Subcutaneous abdominal adipose tissue (tissue), 5 donors: Measurements from ENCODE around the gene PINLYP.

Experiments used
- H3K27ac ChIP-seq: one replicate; pipeline ENCODE4 v1.7.0; 2013; ENCODE audit warnings: low read depth, mild to moderate bottlenecking, inconsistent platforms, low read length, moderate library complexity
- H3K27me3 ChIP-seq, 5 donors: one replicate each; pipeline ENCODE4 v1.7.0; 2013; ENCODE audit warnings: low read length in 5 of 5, inconsistent platforms in 1 of 5; ENCODE audit not compliant: control insufficient read depth in 5 of 5, insufficient read depth in 4 of 5
- H3K36me3 ChIP-seq, 5 donors: one replicate each; pipeline ENCODE4 v1.7.0; 2013; ENCODE audit warnings: low read length in 5 of 5; ENCODE audit not compliant: control insufficient read depth in 5 of 5, insufficient read depth in 5 of 5
- H3K4me1 ChIP-seq, 5 donors: one replicate each; pipeline ENCODE4 v1.7.0; 2013; ENCODE audit warnings: low read length in 5 of 5, mild to moderate bottlenecking in 3 of 5, moderate library complexity in 1 of 5; ENCODE audit not compliant: control insufficient read depth in 5 of 5, insufficient read depth in 5 of 5
- H3K4me3 ChIP-seq, 5 donors: one replicate each; pipeline ENCODE4 v1.7.0; 2013; ENCODE audit warnings: low read length in 5 of 5, low read depth in 1 of 5
- H3K9ac ChIP-seq, 5 donors: one replicate each; pipeline ENCODE4 v1.7.0; 2013; ENCODE audit warnings: low read length in 5 of 5, mild to moderate bottlenecking in 4 of 5, moderate library complexity in 3 of 5
- H3K9me3 ChIP-seq, 5 donors: one replicate each; pipeline ENCODE4 v1.7.0; 2013; ENCODE audit warnings: low read length in 5 of 5; ENCODE audit not compliant: control insufficient read depth in 5 of 5
- donor health status: healthy.
- donor health status: healthy.
- donor health status: healthy.
- donor health status: healthy.
- donor health status: healthy.

The PINLYP gene

DNA sequence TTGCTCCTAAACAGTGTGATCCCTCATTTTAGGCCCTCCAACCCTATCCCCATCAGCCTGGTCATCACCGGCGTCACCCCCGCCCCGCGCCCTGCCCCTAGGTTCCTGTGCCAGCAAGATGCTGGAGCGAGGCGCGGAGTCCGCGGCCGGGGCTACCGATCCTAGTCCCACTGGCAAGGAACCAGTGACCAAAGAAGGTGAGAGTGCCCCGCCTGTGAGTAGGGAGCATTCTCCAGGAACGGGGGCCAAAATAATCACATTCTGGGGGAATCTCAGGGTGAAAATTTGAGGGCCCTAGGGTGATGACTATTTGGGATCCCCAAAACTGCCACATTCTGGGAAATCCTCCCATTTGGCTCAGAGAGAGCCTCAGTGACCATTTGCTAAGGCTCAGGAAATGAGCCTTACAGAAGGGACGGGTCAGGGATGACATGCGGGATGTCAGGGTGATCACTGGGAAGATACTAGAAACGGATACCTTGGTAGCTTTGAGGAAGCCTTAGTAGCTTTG lies 41.2 kb upstream of the PINLYP start:
- H3K27me3 ChIP-seq = no peaks in the 10 kb centered on the region
- H3K9ac ChIP-seq = peak overlapping the region in 3 of 5 donors; percentile 16 to 69 (median 29)
- peaks cover 3 to 31% (median 22%) of the 10 kb centered on the region in 5 donors for H3K4me1 ChIP-seq
- peak overlapping the region in 4 of 5 donors; percentile 44 to 84 (median 78) for H3K4me3 ChIP-seq
- H3K9me3 ChIP-seq = peaks cover 0 to 7% (median 2%) of the 10 kb centered on the region in 5 donors
- H3K36me3 ChIP-seq = peaks cover 9 to 20% (median 12%) of the 10 kb centered on the region in 5 donors
- no peak overlapping the region for H3K27ac ChIP-seq

DNA sequence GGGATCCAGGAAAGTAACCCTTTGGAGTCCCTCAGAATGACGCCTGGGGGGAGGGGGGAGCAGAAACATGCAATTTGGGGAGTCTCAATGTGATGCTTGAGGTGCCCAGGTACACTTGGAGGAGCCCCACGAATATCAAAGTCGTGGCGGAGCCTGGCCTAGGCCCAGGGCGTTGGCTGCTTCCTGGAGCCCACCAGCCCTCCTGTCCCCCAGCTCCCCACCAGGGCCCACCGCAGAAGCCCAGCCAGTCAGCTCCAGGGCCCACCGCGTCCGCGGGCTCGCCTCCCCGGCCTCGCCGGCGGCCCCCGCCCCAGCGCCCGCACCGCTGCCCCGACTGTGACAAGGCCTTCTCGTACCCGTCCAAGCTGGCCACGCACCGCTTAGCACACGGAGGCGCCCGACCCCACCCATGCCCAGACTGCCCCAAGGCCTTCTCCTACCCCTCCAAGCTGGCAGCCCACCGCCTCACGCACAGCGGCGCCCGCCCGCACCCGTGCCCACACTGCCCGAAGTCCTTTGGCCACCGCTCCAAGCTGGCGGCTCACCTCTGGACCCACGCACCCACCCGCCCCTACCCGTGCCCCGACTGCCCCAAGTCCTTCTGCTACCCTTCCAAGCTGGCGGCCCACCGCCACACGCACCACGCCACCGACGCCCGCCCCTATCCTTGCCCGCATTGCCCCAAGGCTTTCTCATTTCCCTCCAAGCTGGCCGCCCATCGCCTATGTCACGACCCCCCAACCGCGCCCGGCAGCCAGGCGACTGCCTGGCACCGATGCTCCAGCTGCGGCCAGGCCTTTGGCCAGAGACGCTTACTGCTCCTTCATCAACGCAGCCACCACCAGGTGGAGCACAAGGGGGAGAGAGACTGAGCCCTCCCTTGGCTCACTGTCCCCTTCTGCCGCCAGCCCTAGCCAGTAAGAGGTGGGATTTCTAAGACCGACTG lies 40.5 kb upstream of the PINLYP start:
- H3K9me3 ChIP-seq = peaks cover 0 to 7% (median 2%) of the 10 kb centered on the region in 5 donors
- H3K27ac ChIP-seq = no peak overlapping the region
- H3K4me1 ChIP-seq = peaks cover 3 to 31% (median 22%) of the 10 kb centered on the region in 5 donors
- H3K36me3 ChIP-seq = peaks cover 9 to 24% (median 15%) of the 10 kb centered on the region in 5 donors
- H3K27me3 ChIP-seq = no peaks in the 10 kb centered on the region
- no peak overlapping the region for H3K4me3 ChIP-seq
- H3K9ac ChIP-seq = no peak overlapping the region

DNA sequence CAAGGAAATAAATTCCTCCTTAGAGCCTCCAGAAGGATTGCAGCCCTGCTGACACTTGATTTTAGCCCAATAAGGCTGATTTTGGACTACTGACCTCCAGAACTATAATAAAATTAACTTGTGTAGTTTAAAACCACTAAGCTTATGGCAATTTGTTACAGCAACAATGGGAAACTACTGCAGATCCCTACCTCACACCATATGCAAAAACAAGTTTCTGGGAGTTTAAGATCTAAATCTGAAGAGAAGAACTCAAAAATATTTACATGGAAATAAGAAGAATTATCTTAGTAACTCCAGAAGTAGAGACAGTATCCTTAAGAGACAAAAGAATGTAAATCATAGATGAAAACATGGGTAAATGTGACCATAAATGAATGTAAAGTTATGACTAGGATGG lies 36.7 kb upstream of the PINLYP start:
- peaks cover 11 to 60% (median 47%) of the 10 kb centered on the region in 5 donors for H3K36me3 ChIP-seq
- H3K27me3 ChIP-seq = no peaks in the 10 kb centered on the region
- H3K27ac ChIP-seq = no peak overlapping the region
- no peak overlapping the region for H3K9ac ChIP-seq
- H3K4me3 ChIP-seq = no peak overlapping the region
- peaks cover 0 to 15% (median 5%) of the 10 kb centered on the region in 5 donors for H3K4me1 ChIP-seq
- peaks cover 0 to 7% (median 2%) of the 10 kb centered on the region in 5 donors for H3K9me3 ChIP-seq

DNA sequence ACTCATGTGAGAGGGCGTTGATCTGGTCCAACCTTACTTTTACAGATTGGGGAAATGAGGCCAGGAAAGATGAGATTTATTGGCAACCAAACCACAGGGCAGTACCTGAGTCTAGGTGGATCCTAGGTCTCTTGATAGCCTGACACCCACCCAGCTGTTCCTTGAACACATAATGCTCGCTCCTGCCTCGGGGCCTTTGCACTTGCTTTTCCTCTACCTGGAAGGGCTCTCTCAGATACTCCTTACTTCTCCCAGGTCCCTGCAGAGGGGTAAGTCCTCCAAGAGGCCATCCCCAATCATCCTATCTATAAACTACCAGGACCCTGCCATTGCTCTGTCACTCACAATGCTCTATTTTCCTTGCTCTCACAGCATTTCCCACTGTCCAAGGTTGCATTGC lies 35.2 kb upstream of the PINLYP start:
- no peaks in the 10 kb centered on the region for H3K27me3 ChIP-seq
- no peak overlapping the region for H3K4me3 ChIP-seq
- peaks cover 11 to 75% (median 58%) of the 10 kb centered on the region in 5 donors for H3K36me3 ChIP-seq
- no peak overlapping the region for H3K9ac ChIP-seq
- H3K27ac ChIP-seq = no peak overlapping the region
- peaks cover 0 to 7% (median 2%) of the 10 kb centered on the region in 5 donors for H3K9me3 ChIP-seq
- H3K4me1 ChIP-seq = peaks cover 0 to 3% (median 0%) of the 10 kb centered on the region in 5 donors

DNA sequence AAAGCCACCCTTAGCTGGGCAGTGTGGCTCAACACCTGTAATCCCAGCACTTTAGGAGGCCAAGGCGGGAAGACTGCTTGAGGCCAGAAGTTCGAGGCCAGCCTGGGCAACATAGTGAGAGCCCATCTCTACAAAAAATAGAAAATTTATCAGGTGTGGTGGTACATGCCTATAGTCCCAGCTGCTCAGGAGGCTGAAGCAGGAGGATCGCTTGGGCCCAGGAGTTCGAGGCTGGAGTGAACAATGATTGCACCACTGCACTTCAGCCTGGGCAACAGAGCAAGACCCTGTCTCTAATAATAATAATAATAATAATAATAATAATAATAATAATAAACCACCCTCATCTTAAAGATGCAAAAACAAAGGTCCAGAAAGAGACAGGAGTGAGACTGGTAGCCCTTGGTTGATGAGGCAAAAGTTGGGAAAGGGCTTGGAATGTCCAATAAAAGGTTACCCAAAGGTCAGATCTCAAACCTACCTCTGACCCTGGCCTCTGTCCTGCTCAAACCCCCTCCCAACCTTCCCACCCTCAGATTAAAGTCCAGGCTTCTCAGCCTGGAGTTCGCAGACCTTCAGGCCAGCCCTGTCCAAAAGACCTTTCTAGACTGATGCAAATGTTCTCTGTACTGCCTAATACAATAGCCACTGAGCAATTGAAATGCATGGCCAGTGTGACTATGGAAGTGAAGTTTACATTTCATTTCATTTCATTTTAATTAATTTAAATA lies 33.5 kb upstream of the PINLYP start:
- Histone ChIP-seq H3K4me3 (no peak overlapping the region), H3K9ac (no peak overlapping the region), H3K27ac (no peak overlapping the region), H3K36me3 (peaks cover 11 to 89% (median 69%) of the 10 kb centered on the region in 5 donors), H3K27me3 (no peaks in the 10 kb centered on the region), H3K4me1 (no peaks in the 10 kb centered on the region), H3K9me3 (peaks cover 0 to 7% (median 2%) of the 10 kb centered on the region in 5 donors)

DNA sequence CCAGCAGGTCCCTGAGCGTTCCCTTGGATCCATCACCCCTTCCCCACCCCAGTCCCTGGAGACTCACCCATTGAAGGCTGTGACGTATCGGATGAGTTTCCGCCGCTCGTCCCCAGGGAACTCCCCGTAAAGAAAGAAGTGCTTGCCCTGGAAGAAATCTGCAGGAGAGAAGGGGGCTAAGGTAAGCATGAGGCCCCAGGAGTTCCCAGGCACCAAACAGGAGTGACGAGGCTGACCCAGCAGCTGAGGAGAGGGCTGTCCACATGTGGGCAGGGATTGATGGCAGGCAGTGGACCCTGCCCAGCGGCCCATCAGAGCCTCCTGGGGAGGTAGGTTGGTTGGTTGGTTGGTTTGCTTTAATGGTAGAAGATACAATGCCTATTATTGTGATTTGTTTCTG lies 31.5 kb upstream of the PINLYP start:
- Histone ChIP-seq H3K27me3 (no peaks in the 10 kb centered on the region), H3K36me3 (peaks cover 5 to 81% (median 63%) of the 10 kb centered on the region in 5 donors), H3K4me3 (no peak overlapping the region), H3K9me3 (peaks cover 0 to 2% (median 1%) of the 10 kb centered on the region in 5 donors), H3K9ac (no peak overlapping the region), H3K4me1 (no peaks in the 10 kb centered on the region), H3K27ac (no peak overlapping the region)

DNA sequence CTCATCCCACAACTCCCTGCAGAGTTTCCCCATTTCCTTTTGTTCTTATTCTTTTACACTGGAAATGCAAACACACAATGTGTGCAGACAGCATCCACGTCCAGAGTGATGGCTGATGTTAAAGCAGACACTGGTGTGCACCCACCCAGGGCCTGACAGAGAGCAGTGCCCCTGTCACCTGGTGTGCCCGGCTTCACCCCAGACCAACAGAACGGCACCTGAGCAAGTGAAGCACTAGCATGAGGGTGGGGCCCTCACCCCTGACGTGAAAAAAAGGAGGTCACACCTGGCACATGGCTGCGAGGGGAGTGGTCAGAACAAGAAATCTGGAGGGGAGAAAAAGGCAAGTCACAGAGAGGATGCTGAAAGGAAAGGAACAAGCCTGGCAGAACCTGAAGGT lies 30.3 kb upstream of the PINLYP start:
- Histone ChIP-seq H3K9ac (no peak overlapping the region), H3K27ac (no peak overlapping the region), H3K4me3 (no peak overlapping the region), H3K4me1 (no peaks in the 10 kb centered on the region), H3K9me3 (no peaks in the 10 kb centered on the region), H3K27me3 (no peaks in the 10 kb centered on the region), H3K36me3 (peaks cover 2 to 78% (median 59%) of the 10 kb centered on the region in 5 donors)

DNA sequence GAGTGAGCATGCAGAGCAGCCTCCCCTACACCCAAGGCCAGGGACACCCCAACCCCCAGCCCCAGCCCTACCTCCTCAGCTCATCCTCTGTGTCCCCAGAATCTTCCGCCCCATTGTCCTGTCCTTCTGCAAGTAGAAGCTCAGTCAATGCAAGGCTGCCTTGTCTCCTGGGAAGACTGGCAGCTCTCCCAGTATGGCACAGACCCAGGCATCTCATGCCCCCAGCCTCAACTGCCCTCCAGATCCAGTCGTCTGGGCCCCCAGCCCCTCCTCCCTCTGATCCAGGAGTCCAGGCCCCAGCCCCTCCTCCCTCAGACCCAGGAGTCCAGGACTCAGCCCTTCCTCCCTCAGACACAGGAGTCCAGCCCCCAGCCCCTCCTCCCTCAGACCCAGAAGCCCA lies 29.6 kb upstream of the PINLYP start:
- Histone ChIP-seq H3K27ac (no peak overlapping the region), H3K36me3 (peaks cover 2 to 78% (median 61%) of the 10 kb centered on the region in 5 donors), H3K4me3 (no peak overlapping the region), H3K4me1 (no peaks in the 10 kb centered on the region), H3K27me3 (no peaks in the 10 kb centered on the region), H3K9me3 (no peaks in the 10 kb centered on the region), H3K9ac (no peak overlapping the region)

DNA sequence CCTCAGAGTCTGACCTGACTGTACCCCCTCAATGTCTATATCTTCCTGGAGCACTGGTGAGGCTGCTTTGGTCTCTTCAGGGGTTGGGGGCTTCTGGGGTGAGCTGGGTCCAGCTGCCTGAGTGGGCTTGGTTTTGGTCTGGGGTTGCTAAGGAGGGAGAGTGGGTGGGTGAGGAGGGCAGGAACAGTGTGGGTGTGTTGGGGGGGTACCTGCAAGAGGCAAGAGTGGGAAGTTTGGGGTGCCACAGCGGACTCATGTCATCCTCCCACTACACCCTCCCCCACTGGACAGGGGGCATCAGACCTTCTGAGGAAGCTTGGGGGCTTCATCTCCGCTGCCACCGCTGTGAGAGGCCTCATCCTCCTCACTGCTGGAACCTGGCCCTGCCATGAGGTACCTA lies 29.0 kb upstream of the PINLYP start:
- Histone ChIP-seq H3K9me3 (no peaks in the 10 kb centered on the region), H3K36me3 (peaks cover 2 to 78% (median 63%) of the 10 kb centered on the region in 5 donors), H3K27ac (no peak overlapping the region), H3K27me3 (no peaks in the 10 kb centered on the region), H3K4me1 (no peaks in the 10 kb centered on the region), H3K4me3 (no peak overlapping the region), H3K9ac (no peak overlapping the region)
